Endothelial cell of umbilical vein (primary cell): ENCODE measurements around the gene FBXW4.

Experiments used
- CTCF ChIP-seq, 2 donors: IDR thresholded peaks; 1 replicate in 1 of 2; 2 replicates in 1 of 2; pipeline ENCODE4 v1.5.1; 2011; ENCODE audit warnings: low read length in 2 of 2, mild to moderate bottlenecking in 2 of 2, moderate library complexity in 2 of 2, control low read depth in 1 of 2, inconsistent platforms in 1 of 2, low read depth in 1 of 2; ENCODE audit not compliant: insufficient read depth in 1 of 2; ENCODE audit errors: extremely low read depth in 1 of 2
- EZH2 ChIP-seq: IDR thresholded peaks from 2 replicates; pipeline ENCODE4 v1.6.1; 2012; ENCODE audit warnings: borderline replicate concordance, low read depth, mild to moderate bottlenecking, moderate library complexity, low read length, inconsistent platforms; ENCODE audit not compliant: severe bottlenecking
- JUN ChIP-seq: IDR thresholded peaks from 2 replicates; pipeline ENCODE4 v1.6.1; 2011; ENCODE audit warnings: borderline replicate concordance, low read depth; ENCODE audit not compliant: insufficient read length, insufficient read depth
- POLR2A ChIP-seq: IDR thresholded peaks from 2 replicates; pipeline ENCODE4 v1.6.1; 2012; ENCODE audit warnings: low read depth, mild to moderate bottlenecking, control low read depth, low read length
- POLR2AphosphoS5 ChIP-seq: IDR thresholded peaks from 2 replicates; pipeline ENCODE4 v1.6.1; 2012; ENCODE audit warnings: low read depth, mild to moderate bottlenecking, control low read depth, low read length, moderate library complexity; ENCODE audit not compliant: insufficient read depth

GRCh38 chr10:101617102-101617823 lies 77.7 kb downstream of the FBXW4 start:
- TF ChIP-seq CTCF (IDR thresholded peaks at IDR 0.05; ENCODE audit: extremely low read depth in 1 of 2, insufficient read depth in 1 of 2, low read depth in 1 of 2, low read length in 2 of 2): no peak
- no peak for TF ChIP-seq POLR2A
- TF ChIP-seq EZH2: no peak
- TF ChIP-seq POLR2AphosphoS5: no peak
- TF ChIP-seq JUN: no peak
